HG03039 (cell line): ENCODE measurements around the gene NANS.
"Not testable (repeated sequence)": the region's sequence is repeated elsewhere in the genome, so short reads cannot be mapped to it uniquely, and the experiment has no call there.

ENCODE experiments used
- ATAC-seq: cut with Tn5 transposase; IDR thresholded peaks from one replicate; pipeline ENCODE4 v1.9.1; 2021; ENCODE audit warnings: mild to moderate bottlenecking, moderate library complexity; ENCODE audit not compliant: unreplicated experiment

NANS gene

GRCh38 chr9:98096091-98096490 is 39.6 kb downstream of the NANS start:
- ATAC-seq = no peak

- no peak for ATAC-seq
Measured at GRCh38 chr9:98097836-98098235, 41.3 kb downstream of the NANS start.

- no peak for ATAC-seq
Measured at GRCh38 chr9:98099346-98099745, 42.8 kb downstream of the NANS start.

- no peak for ATAC-seq
Measured at GRCh38 chr9:98099898-98100297, 43.4 kb downstream of the NANS start.

GRCh38 chr9:98100456-98100855 is 43.9 kb downstream of the NANS start:
- no peak for ATAC-seq

- no peak for ATAC-seq
Measured at GRCh38 chr9:98101416-98101815, 44.9 kb downstream of the NANS start.

GRCh38 chr9:98101868-98102273 is 45.3 kb downstream of the NANS start:
- ATAC-seq = peak; percentile 90

GRCh38 chr9:98104445-98104881 is 47.9 kb downstream of the NANS start:
- ATAC-seq = no peak

- ATAC-seq = no peak
Measured at GRCh38 chr9:98105006-98105405, 48.5 kb downstream of the NANS start.

- ATAC-seq = no peak
Measured at GRCh38 chr9:98107926-98108325, 51.4 kb downstream of the NANS start.

GRCh38 chr9:98108531-98109031 is 52.0 kb downstream of the NANS start:
- peak; percentile 45 for ATAC-seq

GRCh38 chr9:98109052-98109451 is 52.5 kb downstream of the NANS start:
- ATAC-seq = no peak

- not testable (repeated sequence) for ATAC-seq
Measured at GRCh38 chr9:98117097-98117496, 60.6 kb downstream of the NANS start.

GRCh38 chr9:98117984-98118639 is 61.6 kb downstream of the NANS start:
- peak; percentile 41 for ATAC-seq

GRCh38 chr9:98118640-98119601 is 62.4 kb downstream of the NANS start, which contains the start of gene TRIM14:
TSS of gene TRIM14 (minus strand) at chr9:98119222. CDS start at chr9:98119188, 34 bp downstream.
- ATAC-seq = peak; percentile 53

GRCh38 chr9:98120476-98120875 is 63.9 kb downstream of the NANS start:
- ATAC-seq = no peak

- no peak for ATAC-seq
Measured at GRCh38 chr9:98121058-98121457, 64.5 kb downstream of the NANS start.

GRCh38 chr9:98124091-98124490 is 67.6 kb downstream of the NANS start:
- not testable (repeated sequence) for ATAC-seq

GRCh38 chr9:98124637-98125426 is 68.3 kb downstream of the NANS start:
- no peak for ATAC-seq

GRCh38 chr9:98127226-98127625 is 70.7 kb downstream of the NANS start:
- no peak for ATAC-seq

- ATAC-seq = no peak
Measured at GRCh38 chr9:98128316-98128715, 71.8 kb downstream of the NANS start.
